SK-N-SH (cell line): Measurements from ENCODE around the gene COLEC12.

Source experiments
- EP300 ChIP-seq, 2 experiments: IDR thresholded peaks; 2 replicates each; pipeline versions ENCODE4 v1.4.0 to v1.6.1; 2012; ENCODE audit warnings: borderline replicate concordance in 1 of 2, low read depth in 1 of 2, low read length in 1 of 2
- JUND ChIP-seq: IDR thresholded peaks from 2 replicates; pipeline ENCODE4 v1.4.0; 2012
- MXI1 ChIP-seq: IDR thresholded peaks from 2 replicates; pipeline ENCODE4 v1.6.1; 2012; ENCODE audit warnings: mild to moderate bottlenecking, low read depth, low read length, improper control_type of control experiment
- NFIC ChIP-seq: IDR thresholded peaks from 2 replicates; pipeline ENCODE4 v1.4.0; 2012; ENCODE audit warnings: borderline replicate concordance
- POLR2AphosphoS5 ChIP-seq: IDR thresholded peaks from 2 replicates; pipeline ENCODE4 v1.6.1; 2012; ENCODE audit warnings: low read depth, low read length
- RXRA ChIP-seq: IDR thresholded peaks from 2 replicates; pipeline ENCODE4 v1.4.0; 2012; ENCODE audit warnings: low read depth, mild to moderate bottlenecking, borderline replicate concordance
- SMC3 ChIP-seq: IDR thresholded peaks from 2 replicates; pipeline ENCODE4 v1.6.1; 2012; ENCODE audit warnings: low read depth, low read length, improper control_type of control experiment
- TF ChIP-seq, protein P1 (sequence below): fragments of 200-600 bp; sonication (generic); IDR thresholded peaks from 2 replicates; pipeline ENCODE4 v1.6.1; 2017; ENCODE audit warnings: antibody characterized with exemption, mild to moderate bottlenecking, moderate library complexity
- TF ChIP-seq, protein P2 (sequence below): IDR thresholded peaks from 2 replicates; pipeline ENCODE4 v1.4.0; 2012; ENCODE audit warnings: low read depth, borderline replicate concordance
- TF ChIP-seq, protein P3 (sequence below): fragments of 150-350 bp; IDR thresholded peaks from 2 replicates; pipeline ENCODE4 v1.6.1; 2017; ENCODE audit warnings: antibody characterized with exemption, low read length, low read depth, borderline replicate concordance
- TF ChIP-seq, protein P4 (sequence below): IDR thresholded peaks from 2 replicates; pipeline ENCODE4 v1.4.0; 2012; ENCODE audit warnings: low read depth, borderline replicate concordance

DNA sequence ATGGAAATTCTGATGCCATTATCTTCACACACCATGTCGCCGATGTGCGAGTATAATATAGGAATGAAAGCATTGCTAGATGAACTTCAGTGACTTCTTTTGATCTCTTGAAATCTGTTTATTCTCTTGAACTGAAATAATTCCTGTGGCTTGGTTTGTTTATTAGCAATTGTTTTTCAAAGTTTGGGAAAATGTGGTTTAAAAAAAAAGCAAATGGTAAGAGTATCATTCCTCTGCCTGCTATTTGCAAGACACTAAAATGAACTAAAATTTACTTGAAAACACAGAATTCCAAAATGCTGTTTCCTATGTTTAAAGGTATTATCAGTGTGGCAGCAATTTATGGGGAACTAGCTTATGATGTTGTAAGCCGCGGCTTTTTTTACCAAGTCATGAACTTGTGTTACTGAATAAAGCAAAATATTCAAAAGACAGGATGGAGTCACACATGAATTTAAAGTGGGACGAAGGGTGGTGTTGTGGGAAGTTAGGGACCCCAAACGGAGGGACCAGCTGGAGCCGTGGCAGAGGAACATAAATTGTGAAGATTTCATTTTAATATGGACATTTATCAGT is 96.4 kb downstream of the COLEC12 start:
- TF ChIP-seq JUND (no peak), RXRA (no peak), SMC3 (no peak), NFIC (no peak), POLR2AphosphoS5 (no peak), EP300 (IDR thresholded peaks at IDR 0.05; ENCODE audit: borderline replicate concordance in 1 of 2, low read depth in 1 of 2, low read length in 1 of 2) (no peak), MXI1 (no peak)
- TF ChIP-seq, protein P1, sequence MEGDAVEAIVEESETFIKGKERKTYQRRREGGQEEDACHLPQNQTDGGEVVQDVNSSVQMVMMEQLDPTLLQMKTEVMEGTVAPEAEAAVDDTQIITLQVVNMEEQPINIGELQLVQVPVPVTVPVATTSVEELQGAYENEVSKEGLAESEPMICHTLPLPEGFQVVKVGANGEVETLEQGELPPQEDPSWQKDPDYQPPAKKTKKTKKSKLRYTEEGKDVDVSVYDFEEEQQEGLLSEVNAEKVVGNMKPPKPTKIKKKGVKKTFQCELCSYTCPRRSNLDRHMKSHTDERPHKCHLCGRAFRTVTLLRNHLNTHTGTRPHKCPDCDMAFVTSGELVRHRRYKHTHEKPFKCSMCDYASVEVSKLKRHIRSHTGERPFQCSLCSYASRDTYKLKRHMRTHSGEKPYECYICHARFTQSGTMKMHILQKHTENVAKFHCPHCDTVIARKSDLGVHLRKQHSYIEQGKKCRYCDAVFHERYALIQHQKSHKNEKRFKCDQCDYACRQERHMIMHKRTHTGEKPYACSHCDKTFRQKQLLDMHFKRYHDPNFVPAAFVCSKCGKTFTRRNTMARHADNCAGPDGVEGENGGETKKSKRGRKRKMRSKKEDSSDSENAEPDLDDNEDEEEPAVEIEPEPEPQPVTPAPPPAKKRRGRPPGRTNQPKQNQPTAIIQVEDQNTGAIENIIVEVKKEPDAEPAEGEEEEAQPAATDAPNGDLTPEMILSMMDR: no peak
- TF ChIP-seq, protein P2, sequence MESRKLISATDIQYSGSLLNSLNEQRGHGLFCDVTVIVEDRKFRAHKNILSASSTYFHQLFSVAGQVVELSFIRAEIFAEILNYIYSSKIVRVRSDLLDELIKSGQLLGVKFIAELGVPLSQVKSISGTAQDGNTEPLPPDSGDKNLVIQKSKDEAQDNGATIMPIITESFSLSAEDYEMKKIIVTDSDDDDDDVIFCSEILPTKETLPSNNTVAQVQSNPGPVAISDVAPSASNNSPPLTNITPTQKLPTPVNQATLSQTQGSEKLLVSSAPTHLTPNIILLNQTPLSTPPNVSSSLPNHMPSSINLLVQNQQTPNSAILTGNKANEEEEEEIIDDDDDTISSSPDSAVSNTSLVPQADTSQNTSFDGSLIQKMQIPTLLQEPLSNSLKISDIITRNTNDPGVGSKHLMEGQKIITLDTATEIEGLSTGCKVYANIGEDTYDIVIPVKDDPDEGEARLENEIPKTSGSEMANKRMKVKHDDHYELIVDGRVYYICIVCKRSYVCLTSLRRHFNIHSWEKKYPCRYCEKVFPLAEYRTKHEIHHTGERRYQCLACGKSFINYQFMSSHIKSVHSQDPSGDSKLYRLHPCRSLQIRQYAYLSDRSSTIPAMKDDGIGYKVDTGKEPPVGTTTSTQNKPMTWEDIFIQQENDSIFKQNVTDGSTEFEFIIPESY: no peak
- TF ChIP-seq, protein P3, sequence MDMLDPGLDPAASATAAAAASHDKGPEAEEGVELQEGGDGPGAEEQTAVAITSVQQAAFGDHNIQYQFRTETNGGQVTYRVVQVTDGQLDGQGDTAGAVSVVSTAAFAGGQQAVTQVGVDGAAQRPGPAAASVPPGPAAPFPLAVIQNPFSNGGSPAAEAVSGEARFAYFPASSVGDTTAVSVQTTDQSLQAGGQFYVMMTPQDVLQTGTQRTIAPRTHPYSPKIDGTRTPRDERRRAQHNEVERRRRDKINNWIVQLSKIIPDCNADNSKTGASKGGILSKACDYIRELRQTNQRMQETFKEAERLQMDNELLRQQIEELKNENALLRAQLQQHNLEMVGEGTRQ: no peak
- TF ChIP-seq, protein P4, sequence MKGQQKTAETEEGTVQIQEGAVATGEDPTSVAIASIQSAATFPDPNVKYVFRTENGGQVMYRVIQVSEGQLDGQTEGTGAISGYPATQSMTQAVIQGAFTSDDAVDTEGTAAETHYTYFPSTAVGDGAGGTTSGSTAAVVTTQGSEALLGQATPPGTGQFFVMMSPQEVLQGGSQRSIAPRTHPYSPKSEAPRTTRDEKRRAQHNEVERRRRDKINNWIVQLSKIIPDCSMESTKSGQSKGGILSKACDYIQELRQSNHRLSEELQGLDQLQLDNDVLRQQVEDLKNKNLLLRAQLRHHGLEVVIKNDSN: no peak
